NCI-H2081 treated with DMSO at 0.1 percent for 48 hours (cell line): Measurements from ENCODE around the gene GGPS1.
"Not testable (repeated sequence)": the region's sequence is repeated elsewhere in the genome, so short reads cannot be mapped to it uniquely, and the experiment has no call there.

Experiments
- DNase-seq: peaks from one replicate; lab custom pipeline; 2025; lab: John Stamatoyannopoulos, UW

Gene GGPS1

GRCh38 chr1:235339746-235340145 lies 11.4 kb downstream of the GGPS1 start:
- no peak for DNase-seq

DNA sequence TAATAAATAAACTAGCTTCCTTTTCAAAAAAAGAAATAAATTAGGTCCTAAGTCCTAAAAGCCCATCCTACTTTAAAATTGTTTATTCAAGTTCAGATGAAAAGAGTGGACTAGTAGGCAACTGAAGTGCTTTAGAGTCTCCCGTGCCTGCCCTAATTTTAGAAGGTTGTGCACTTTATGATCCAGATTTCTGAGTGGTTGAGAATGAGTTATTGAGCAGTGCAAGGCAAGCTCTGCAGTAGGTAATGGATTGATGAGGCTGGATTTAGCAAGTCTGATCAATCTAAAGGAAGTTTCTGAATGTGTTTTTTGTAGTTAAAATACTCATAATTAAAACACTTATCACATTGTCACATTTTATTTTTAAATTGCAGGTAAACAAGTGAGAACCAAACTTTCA lies 13.0 kb downstream of the GGPS1 start:
- DNase-seq = no peak

GRCh38 chr1:235342039-235342438 lies 13.7 kb downstream of the GGPS1 start:
- DNase-seq = no peak

- DNase-seq = no peak
Measured at GRCh38 chr1:235342471-235342870, 14.1 kb downstream of the GGPS1 start.

DNA sequence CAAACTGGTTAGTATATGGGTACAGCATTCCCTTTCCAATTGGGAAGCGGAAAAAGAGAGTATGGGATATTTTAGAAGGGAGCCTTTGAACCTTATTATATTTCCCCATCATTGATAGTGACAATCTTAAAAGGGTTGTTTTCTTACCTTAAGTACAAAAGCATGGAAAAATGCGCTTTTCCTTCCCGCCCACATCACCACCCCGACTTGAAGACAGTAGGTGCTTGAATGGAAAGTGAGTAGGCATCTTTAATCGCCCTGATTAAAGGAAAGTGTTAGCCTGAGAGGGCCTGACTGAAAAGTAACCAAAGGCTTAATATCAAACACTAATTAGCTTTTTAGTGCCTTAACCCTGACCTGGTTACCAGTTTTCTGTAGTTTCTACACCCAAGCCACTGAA lies 15.4 kb downstream of the GGPS1 start:
- DNase-seq = no peak

GRCh38 chr1:235351441-235351840 lies 23.1 kb downstream of the GGPS1 start:
- DNase-seq = no peak

DNA sequence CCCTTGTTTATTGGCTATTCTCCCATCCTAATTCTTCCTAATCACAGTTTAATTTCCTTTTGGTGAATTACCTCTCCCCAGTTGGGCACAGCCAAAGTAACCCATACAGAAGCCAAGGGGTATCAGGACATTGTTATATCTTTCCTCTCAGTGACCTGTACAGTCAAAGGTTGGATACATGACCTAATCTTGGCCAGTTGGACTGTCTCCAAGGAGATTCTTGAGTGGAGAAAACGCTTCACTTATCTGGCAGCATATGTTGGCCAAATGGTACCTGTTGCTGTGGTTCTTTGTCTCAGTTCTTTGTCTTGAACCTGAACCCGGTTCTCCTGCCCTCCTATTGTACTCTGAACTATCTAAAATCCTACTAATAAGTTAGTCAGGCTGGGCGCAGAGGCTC lies 23.5 kb downstream of the GGPS1 start:
- DNase-seq = no peak

- no peak for DNase-seq
Measured at GRCh38 chr1:235357485-235358373, 29.4 kb downstream of the GGPS1 start.

DNA sequence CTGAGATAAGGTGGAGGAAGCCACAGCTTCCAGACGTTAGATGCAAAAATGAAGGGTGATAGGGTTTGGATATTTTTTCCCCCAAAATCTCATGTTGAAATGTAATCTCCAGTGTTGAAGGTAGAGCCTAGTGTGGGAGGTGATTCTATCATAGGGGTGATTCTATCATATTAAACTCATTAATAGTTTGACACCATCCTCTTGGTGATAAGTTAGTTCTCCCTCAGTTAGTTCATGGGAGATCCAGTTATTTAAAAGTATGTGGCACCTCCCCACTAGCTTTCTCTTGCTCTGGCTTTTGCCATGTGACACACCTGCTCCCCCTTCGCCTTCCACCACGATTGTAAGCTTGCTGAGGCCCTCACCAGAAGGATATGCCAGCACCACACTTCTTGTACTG lies 30.5 kb downstream of the GGPS1 start:
- no peak for DNase-seq

DNA sequence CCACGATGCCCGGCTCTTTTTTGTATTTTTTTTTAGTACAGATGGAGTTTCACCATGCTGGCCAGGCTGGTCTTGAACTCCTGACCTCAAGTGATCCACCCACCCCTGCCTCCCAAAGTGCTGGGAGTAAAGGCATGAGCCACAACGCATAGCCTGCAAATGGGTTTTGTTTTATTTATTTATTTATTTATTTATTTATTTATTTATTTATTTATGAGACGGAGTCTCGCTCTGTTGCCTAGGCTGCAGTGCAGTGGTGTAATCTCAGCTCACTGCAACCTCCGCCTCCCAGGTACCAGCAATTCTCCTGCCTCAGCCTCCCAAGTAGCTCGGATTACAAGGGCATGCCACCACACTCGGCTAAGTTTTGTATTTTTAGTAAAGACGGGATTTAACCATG lies 35.8 kb downstream of the GGPS1 start:
- not testable (repeated sequence) for DNase-seq

DNA sequence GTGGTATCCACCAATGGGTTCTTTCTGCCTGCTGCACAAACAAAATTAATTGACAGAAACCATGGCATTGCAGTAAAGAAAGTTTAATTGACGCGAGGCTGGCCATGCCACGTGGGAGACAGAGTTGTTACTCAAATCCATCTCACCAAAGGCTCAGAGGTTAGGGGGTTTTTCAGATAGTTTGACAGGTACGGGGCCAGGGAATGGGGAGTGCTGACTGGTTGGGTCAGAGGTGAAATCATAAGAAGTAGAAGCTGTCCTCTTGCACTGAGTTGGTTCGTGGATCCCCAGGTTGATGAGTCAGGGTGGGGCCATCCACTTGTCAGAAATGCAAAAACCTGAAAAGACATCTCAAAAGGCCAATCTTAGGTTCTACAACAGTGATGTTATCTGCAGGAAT lies 37.9 kb downstream of the GGPS1 start:
- DNase-seq = no peak

DNA sequence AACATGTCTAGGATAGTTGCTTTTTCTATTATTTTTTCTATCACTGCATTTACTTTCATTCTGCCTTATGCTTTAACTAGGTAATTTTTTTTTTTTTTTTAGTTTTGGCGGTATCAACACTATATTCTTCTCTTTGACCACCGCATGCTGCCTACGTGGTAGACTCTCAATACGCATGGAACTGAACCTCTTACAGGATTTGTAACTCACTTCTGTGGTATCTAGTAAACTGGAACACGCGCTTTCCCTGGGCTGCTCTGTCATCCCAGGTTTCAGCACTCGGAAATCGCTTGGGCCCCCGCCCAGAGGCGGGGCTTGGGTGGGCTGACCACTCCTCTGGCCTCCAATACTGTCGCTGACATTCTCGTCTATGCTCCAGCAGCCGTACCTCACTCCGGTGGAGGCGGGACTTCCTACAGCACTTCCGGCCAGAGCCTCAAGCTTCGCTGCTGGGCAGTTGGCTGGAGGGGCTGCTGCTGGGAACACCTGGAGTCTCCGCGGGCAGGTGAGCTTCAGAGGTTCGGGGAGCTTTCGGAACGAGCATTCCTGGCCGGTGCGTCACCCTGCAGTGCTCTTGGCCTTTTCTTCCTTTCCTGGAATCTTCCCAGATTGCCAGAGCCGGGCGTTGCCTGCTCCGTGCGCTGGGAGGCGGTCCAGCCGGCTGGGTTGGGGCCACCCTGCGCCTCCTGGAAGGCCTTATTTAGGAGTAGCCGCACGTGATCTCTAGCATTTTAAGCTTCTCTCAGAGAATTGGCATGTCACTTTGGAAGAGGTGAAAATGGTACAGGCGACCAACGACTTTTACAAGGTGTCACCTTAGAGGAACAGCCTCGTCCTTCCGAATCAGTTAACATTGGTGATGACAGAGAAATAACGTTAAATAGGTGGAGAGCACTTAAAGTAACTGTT lies 38.9 kb downstream of the GGPS1 start, which contains the start of gene TBCE:
TBCE (plus strand) TSS at position 428 of the 909 bp plus-strand sequence. CDS start 12,623 bp downstream, outside the sequence.
- DNase-seq = peak; percentile 95

GRCh38 chr1:235368428-235368827 lies 40.1 kb downstream of the GGPS1 start:
- DNase-seq = no peak

DNA sequence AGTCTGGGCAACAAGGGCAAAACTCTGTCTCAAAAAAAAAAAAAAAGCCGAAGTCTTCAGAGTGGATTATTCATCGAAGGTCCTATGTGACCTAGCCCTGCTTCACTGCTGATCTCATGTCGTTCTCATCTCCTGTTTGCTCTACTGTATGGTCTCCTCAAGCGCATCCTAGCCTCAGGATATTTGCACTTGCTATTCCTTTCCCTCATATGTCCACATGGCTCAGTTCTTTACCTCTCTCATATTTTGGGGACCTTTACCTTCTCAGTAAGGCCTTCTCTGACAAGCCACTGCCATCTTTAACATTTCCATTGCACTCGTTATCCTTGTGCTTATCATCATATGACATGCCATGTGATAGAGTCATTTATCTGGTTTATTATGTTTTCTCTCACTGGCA lies 41.4 kb downstream of the GGPS1 start:
- DNase-seq = no peak

- no peak for DNase-seq
Measured at GRCh38 chr1:235375919-235376605, 47.7 kb downstream of the GGPS1 start.

GRCh38 chr1:235378134-235378735 lies 49.9 kb downstream of the GGPS1 start:
- not testable (repeated sequence) for DNase-seq

GRCh38 chr1:235381955-235382739 lies 53.8 kb downstream of the GGPS1 start:
- not testable (repeated sequence) for DNase-seq

DNA sequence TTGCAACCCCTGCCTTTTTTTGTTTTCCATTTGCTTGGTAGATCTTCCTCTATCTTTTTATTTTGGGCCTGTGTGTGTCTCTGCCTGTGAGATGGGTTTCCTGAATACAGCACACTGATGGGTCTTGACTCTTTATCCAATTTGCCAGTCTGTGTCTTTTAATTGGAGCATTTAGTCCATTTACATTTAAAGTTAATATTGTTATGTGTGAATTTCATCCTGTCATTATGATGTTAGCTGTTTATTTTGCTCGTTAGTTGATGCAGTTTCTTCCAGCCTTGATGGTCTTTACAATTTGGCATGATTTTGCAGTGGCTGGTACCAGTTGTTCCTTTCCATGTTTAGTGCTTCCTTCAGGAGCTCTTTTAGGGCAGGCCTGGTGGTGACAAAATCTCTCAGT lies 57.3 kb downstream of the GGPS1 start:
- not testable (repeated sequence) for DNase-seq

GRCh38 chr1:235391874-235392273 lies 63.5 kb downstream of the GGPS1 start:
- DNase-seq = no peak
